K562 (cell line): Measurements from ENCODE around the gene XPO4. TPM values are rescaled to one million over a fixed set of nuclear protein-coding genes. Genes with fewer than 3 reads are reported as not detected.
A peak's percentile ranks its signal among the peaks of the same experiment; 100 is the strongest.

Experiments used
- ATAC-seq: fragments of 200-7000 bp; cut with Tn5 transposase; 3 replicates; pipeline ENCODE4 v1.9.1; 2020; ENCODE audit warnings: moderate library complexity
- BruUV-seq: library from RNA; stranded (reverse); fragments of 400-500 nt; replicated peaks from 2 replicates; lab custom pipeline; 2021; lab: Mats Ljungman, UMichigan
- CTCF ChIA-PET: fragments of 300-600 bp; formaldehyde crosslinking; extraction: SDS; loops from one replicate; lab custom pipeline; 2021; ENCODE audit warnings: low intra/inter-chr PET ratio; lab: Yijun Ruan, JAX
- POLR2A ChIA-PET: fragments of 300-600, 350-650 bp; sonication (Branson Sonifier 250); formaldehyde crosslinking; extraction: SDS; loops from one replicate; lab custom pipeline; 2021; ENCODE audit warnings: antibody characterized with exemption, inconsistent platforms; lab: Yijun Ruan, JAX
- DNase-seq, 4 experiments: peaks; one replicate each; pipeline versions ENCODE4 v3.0.0 to v3.0.0-alpha.2; 2011 to 2018; ENCODE audit warnings: low spot score in 3 of 4, mixed read lengths in 3 of 4; ENCODE audit errors: extremely low read depth in 1 of 4
- FAIRE-seq: peaks from 2 replicates; lab custom pipeline; 2011; peaks lifted over from hg19 to GRCh38; lab: Jason Lieb, UNC
- H2AFZ ChIP-seq: 2 replicates; pipeline ENCODE4 v1.6.0; 2011; ENCODE audit warnings: low read depth, low read length, control low read depth, inconsistent platforms
- H3K27ac ChIP-seq: fragments of 200-600 bp; 3 replicates; pipeline ENCODE4 v1.8.0; 2011; ENCODE audit warnings: low read depth, mild to moderate bottlenecking, control low read depth, inconsistent platforms, low read length, moderate library complexity, mixed read lengths; ENCODE audit errors: extremely low read depth
- H3K27me3 ChIP-seq, 2 experiments: fragments of 300-600 bp in 1 of 2; 2 replicates in 1 of 2; 3 replicates in 1 of 2; pipeline versions ENCODE4 v1.6.0 to v1.8.0; 2011; ENCODE audit warnings: inconsistent platforms in 2 of 2, low read length in 2 of 2, mild to moderate bottlenecking in 1 of 2, mixed read lengths in 1 of 2, moderate library complexity in 1 of 2; ENCODE audit not compliant: control insufficient read depth in 2 of 2, insufficient read depth in 2 of 2
- H3K36me3 ChIP-seq: fragments of 300-600 bp; 3 replicates; pipeline ENCODE4 v1.8.0; 2011; ENCODE audit warnings: mild to moderate bottlenecking, low read length, inconsistent platforms; ENCODE audit not compliant: control insufficient read depth, insufficient read depth
- H3K4me1 ChIP-seq, 2 experiments: fragments of 200-600 bp in 1 of 2; replicated peaks in 1 of 2; 2 replicates in 1 of 2; 3 replicates in 1 of 2; pipeline versions ENCODE4 v1.5.1 to v1.8.0; 2011; ENCODE audit warnings: inconsistent platforms in 2 of 2, low read length in 2 of 2, mild to moderate bottlenecking in 1 of 2, mixed read lengths in 1 of 2, moderate library complexity in 1 of 2; ENCODE audit not compliant: control insufficient read depth in 2 of 2, insufficient read depth in 2 of 2
- H3K4me2 ChIP-seq: 2 replicates; pipeline ENCODE4 v1.6.1; 2011; ENCODE audit warnings: low read length, control low read depth, inconsistent platforms, mixed read lengths; ENCODE audit not compliant: insufficient read depth
- H3K4me3 ChIP-seq: fragments of 200-600 bp; sonication (generic), shearing (Covaris generic); 2 replicates; pipeline ENCODE4 v1.5.1; 2016; ENCODE audit warnings: control low read depth, inconsistent platforms
- H3K79me2 ChIP-seq: fragments of 200-600 bp; 3 replicates; pipeline ENCODE4 v1.8.0; 2011; ENCODE audit warnings: low read length, inconsistent platforms; ENCODE audit not compliant: control insufficient read depth, insufficient read depth
- H3K9ac ChIP-seq, 2 experiments: 2 replicates each; pipeline versions ENCODE4 v1.6.0 to v1.6.1; 2011; ENCODE audit warnings: low read depth in 2 of 2, low read length in 2 of 2, control low read depth in 1 of 2, inconsistent platforms in 1 of 2, mild to moderate bottlenecking in 1 of 2, mixed read lengths in 1 of 2; ENCODE audit not compliant: insufficient read depth in 1 of 2
- H3K9me1 ChIP-seq: one replicate; pipeline ENCODE4 v1.6.0; 2011; ENCODE audit warnings: inconsistent platforms, mild to moderate bottlenecking, low read length, moderate library complexity; ENCODE audit not compliant: control insufficient read depth, insufficient read depth
- H3K9me3 ChIP-seq: replicated peaks from 2 replicates; pipeline ENCODE4 v1.5.1; 2011; ENCODE audit warnings: low read depth, low read length, inconsistent platforms; ENCODE audit not compliant: control insufficient read depth, insufficient read depth
- H4K20me1 ChIP-seq: replicated peaks from 2 replicates; pipeline ENCODE4 v1.6.1; 2011; ENCODE audit warnings: low read length, inconsistent platforms, mixed read lengths; ENCODE audit not compliant: control insufficient read depth, insufficient read depth
- RBM25 ChIP-seq: fragments of 200-400 bp; formaldehyde crosslinking; IDR thresholded peaks from 2 replicates; pipeline ENCODE4 v1.6.1; 2018; ENCODE audit warnings: low read length, low read depth, moderate library complexity; ENCODE audit not compliant: severe bottlenecking
- ZNF121 ChIP-seq: sonication (generic); formaldehyde crosslinking; conservative IDR thresholded peaks from 2 replicates; pipeline ENCODE4 v1.8.0; 2022; ENCODE audit warnings: missing genetic modification reagents
- ZNF592 ChIP-seq: fragments of 450-650 bp; IDR thresholded peaks from 2 replicates; pipeline ENCODE4 v1.6.1; 2017; ENCODE audit warnings: antibody characterized with exemption, mild to moderate bottlenecking
- WGBS: fragments of 100-300 bp; shearing (Covaris generic); methylation state at CpG from one replicate; pipeline ENCODE4 v1.1.6; 2016; ENCODE audit warnings: low coverage, mixed read lengths; ENCODE audit not compliant: insufficient coverage; ENCODE audit errors: missing lambda C conversion rate; 5-methylcytosine and 5-hydroxymethylcytosine counted together
- in situ Hi-C: fragments of 300-500 bp; cut with MboI; formaldehyde crosslinking; loops from 4 replicates; pipeline ENCODE4 v1.15.0; 2018; ENCODE audit warnings: inconsistent platforms, mixed read lengths
- intact Hi-C: fragments of 100-400 bp; cut with micrococcal nuclease; formaldehyde crosslinking; loops from 2 replicates; pipeline ENCODE4 v1.14.2; 2022
- polyA plus RNA-seq, 8 experiments: library from polyadenylated mRNA; depleted of rRNA in 4 of 8; stranded (reverse) in 5 of 8; unstranded in 3 of 8; fragments of >200 nt; fragmentation: Nextera tagmentation in 2 of 8; fragmentation: Illumina TruSeq in 1 of 8; extraction: Ambion mirVana in 2 of 8; extraction: Trizol in 1 of 8; gene quantifications; 2 replicates each; pipeline versions ENCODE4 v1.2.1 to v1.2.3, GENCODE V29; 2011 to 2014; ENCODE audit warnings: inconsistent platforms in 1 of 8, missing spikeins in 1 of 8
- total RNA-seq, 7 experiments: library from RNA; depleted of rRNA in 6 of 7; stranded (reverse); fragments of >200 nt in 6 of 7; fragmentation: Illumina TruSeq in 2 of 7; extraction: Trizol in 2 of 7; gene quantifications; 2 replicates each; pipeline versions ENCODE4 v1.2.1 to v1.2.3, GENCODE V29; 2011 to 2021; ENCODE audit warnings: low replicate concordance in 1 of 7

XPO4 gene
- total and polyA plus RNA-seq, 9 of the 15 experiments (the other 6 are each of a cell fraction or from before 2014, with no cell fraction given): 5.5 to 25.1 (median 17.5) TPM

- Histone ChIP-seq H3K79me2 (peaks cover 97% of the 10 kb centered on the region), H3K27me3 (no peaks in the 10 kb centered on the region), H4K20me1 (peaks cover 5% of the 10 kb centered on the region; the same call in 1 of the 2 replicates), H3K9me3 (no peaks in the 10 kb centered on the region)
- in situ Hi-C loops: no loop called here
- DNase-seq: no peak
- intact Hi-C loops: no loop called here
- POLR2A ChIA-PET: interaction anchor here (1.1 to 1.3 kb wide), 2 partner anchors 9 to 10 kb away, joined by 4 read pairs; no protein-coding TSS in a partner anchor
- CTCF ChIA-PET: no interaction called here
- 76% methylated on average over 5 of the region's 7 CpGs for WGBS
- ATAC-seq: no peak
- TF ChIP-seq RBM25 (peak; percentile 56), ZNF592 (no peak), ZNF121 (CRISPR knock-in tag) (peak; percentile 50)
- TF ChIP-seq, all 486 proteins: peak for 2
- no peak for FAIRE-seq
- Histone ChIP-seq H2AFZ (no peak overlapping the region), H3K4me1 (no peaks in the 10 kb centered on the region), H3K27ac (no peak overlapping the region), H3K9ac (no peak overlapping the region), H3K4me2 (no peak overlapping the region), H3K9me1 (no peaks in the 10 kb centered on the region), H3K36me3 (peaks cover 15% of the 10 kb centered on the region), H3K4me3 (no peak overlapping the region)
- BruUV-seq: no TSS peak
Observed at GRCh38 chr13:20891768-20892167, 10.8 kb downstream of the XPO4 start.
